HG03159 (cell line): ENCODE measurements around the gene IFITM5.
"Not testable (repeated sequence)": the region's sequence is repeated elsewhere in the genome, so short reads cannot be mapped to it uniquely, and the experiment has no call there.

ENCODE experiments used
- ATAC-seq: cut with Tn5 transposase; IDR thresholded peaks from one replicate; pipeline ENCODE4 v1.9.1; 2021; ENCODE audit warnings: mild to moderate bottlenecking, moderate library complexity; ENCODE audit not compliant: unreplicated experiment

The IFITM5 gene

DNA sequence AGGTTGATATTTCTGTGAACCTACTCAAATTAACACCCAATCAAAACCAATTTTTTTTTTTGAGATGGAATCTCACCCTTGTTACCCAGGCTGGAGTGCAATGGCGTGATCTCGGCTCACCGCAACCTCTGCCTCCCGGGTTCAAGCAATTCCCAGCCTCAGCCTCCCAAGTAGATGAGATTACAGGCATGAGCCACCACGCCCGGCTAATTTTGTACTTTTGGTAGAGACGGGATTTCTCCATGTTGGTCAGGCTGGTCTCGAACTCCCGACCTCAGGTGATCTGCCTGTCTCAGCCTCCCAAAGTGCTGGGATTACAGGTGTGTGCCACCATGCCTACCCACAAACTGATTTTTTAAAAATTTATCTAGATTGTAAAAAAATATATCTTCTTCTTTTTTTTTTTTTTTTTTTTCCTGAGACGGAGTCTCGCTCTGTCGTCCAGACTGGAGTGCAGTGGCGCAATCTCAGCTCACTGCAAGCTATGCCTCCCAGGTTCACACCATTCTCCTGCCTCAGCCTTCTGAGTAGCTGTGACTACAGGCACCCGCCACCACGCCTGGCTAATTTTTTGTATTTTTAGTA lies 29.3 kb upstream of the IFITM5 start:
- ATAC-seq: not testable (repeated sequence)

GRCh38 chr11:328012-328411 lies 28.7 kb upstream of the IFITM5 start:
- no peak for ATAC-seq

DNA sequence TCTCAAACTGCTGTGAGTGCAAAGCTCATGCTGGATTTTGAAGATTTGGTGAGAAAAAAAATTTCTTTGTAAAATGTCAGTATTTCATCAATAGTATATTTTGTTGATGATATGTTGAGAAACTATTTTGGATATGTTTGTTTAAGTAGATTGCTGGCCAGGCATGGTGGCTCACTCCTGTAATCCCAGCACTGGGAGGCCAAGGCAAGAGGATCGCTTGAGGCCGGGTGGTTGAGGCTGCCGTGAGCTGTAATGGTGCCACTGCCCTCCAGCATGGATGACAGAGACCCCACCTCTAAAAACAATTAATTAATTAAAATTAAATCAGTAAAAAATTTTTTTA lies 28.2 kb upstream of the IFITM5 start:
- ATAC-seq: no peak

GRCh38 chr11:326842-327580 lies 27.7 kb upstream of the IFITM5 start:
- ATAC-seq: peak; percentile 75

- ATAC-seq: no peak
These were observed 27.2 kb upstream of the IFITM5 start for GRCh38 chr11:326592-326841.

DNA sequence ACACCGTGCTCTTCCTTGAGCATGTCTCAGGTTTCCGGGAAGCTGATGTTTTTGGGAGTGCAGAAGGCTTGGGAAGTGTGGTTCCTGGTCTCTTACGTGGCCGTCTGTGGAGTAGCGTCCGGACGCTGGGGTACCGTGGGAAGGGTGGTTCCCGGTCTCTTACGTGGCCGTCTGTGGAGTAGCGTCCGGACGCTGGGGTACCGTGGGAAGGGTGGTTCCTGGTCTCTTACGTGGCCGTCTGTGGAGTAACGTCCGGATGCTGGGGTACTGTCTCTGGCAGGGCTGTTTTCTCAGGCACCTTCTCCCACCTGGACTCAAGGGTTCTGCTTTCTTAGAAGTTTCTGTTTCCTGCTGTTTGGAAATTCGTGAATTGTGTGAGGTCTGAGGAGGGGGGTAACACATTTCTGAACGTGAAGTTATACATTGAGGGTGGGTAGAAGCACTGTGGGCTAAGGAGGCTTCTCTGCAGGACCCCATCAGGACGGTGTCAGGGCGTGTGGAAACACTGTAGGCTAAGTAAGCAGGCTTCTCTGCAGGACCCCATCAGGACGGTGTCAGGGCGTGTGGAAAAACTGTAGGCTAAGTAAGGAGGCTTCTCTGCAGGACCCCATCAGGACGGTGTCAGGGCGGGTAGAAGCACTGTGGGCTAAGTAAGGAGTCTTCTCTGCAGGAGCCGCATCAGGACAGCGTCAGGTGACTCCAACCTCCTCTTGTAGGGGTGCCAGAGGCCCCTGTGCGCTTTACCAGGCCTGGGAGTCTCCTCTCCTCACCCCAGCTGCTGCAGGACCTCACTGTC lies 26.7 kb upstream of the IFITM5 start:
- ATAC-seq: no peak

DNA sequence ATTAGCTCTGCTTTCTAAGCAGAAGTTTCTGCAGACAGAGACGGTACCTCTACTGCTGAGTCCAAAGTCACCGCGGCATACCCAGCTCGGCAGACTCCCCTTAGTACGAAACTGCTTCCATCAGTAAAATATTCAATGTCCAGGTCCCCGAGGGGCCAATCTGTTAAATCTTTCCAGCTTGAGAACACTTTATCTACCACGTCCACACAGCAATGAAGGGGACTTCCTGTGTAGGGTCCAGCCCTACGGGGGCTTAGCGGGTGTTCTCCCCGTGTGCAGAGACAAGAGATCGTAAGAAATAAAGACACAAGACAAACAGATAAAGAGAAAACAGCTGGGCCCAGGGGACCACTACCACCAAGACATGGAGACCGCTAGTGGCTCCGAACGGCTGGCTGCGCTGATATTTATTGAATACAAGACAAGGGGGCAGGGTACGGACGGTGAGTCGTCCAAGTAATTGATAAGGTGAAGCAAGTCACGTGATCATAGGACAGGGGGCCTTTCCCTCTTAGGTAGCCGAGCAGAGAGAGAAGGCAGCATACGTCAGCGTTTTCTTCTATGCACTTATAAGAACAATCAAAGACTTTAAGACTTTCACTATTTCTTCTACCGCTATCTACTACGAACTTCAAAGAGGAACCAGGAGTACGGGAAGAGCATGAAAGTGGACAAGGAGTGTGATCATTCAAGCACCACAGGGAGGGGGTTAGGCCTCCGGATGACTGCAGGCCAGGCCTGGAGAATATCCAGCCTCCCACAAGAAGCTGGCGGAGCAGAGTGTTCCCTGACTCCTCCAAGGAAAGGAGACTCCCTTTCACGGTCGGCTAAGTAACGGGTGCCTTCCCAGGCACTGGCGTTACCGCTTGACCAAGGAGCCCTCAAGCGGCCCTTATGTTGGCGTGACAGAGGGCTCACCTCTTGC lies 25.5 kb upstream of the IFITM5 start:
- not testable (repeated sequence) for ATAC-seq

GRCh38 chr11:324156-324555 lies 24.8 kb upstream of the IFITM5 start:
- no peak for ATAC-seq

GRCh38 chr11:319888-320273 lies 20.6 kb upstream of the IFITM5 start:
- not testable (repeated sequence) for ATAC-seq

GRCh38 chr11:319121-319887 lies 20.0 kb upstream of the IFITM5 start:
- ATAC-seq: peak; percentile 16

DNA sequence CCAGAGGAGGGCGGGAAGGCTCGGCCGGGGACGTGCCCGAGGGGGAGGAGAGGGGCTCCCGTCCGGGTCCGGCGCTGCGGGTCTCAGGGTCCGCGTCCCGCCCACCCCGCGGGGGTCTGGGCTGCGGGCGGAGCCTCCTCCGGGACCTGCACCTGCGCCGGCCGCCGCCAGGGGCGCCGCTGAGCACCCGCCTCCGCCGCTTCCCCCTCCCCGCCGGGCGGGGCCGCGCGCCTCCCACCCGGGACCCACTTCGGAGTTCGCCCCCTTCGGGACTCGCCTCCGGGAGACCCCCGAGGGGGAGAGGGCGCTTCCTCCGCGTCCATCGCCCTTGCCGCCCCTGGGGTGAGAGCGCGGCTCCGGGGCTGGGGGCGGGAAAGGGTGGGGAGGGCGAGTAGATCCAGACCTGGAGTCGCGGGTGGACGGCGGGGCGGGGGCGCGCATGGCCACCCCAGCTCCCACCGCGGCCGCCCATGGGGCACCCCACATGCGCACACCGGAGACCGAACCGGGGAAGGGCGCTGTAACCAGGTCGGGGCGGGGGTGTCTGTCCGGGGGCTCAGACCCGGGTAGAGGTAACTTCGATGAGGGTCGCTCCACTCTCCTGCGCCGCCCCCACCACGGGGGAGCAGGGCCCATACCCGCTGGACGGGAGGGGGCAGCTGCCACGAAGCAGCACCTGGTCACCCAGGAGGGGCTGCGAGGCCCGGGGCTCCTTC lies 19.2 kb upstream of the IFITM5 start:
- peak; percentile 33 for ATAC-seq

DNA sequence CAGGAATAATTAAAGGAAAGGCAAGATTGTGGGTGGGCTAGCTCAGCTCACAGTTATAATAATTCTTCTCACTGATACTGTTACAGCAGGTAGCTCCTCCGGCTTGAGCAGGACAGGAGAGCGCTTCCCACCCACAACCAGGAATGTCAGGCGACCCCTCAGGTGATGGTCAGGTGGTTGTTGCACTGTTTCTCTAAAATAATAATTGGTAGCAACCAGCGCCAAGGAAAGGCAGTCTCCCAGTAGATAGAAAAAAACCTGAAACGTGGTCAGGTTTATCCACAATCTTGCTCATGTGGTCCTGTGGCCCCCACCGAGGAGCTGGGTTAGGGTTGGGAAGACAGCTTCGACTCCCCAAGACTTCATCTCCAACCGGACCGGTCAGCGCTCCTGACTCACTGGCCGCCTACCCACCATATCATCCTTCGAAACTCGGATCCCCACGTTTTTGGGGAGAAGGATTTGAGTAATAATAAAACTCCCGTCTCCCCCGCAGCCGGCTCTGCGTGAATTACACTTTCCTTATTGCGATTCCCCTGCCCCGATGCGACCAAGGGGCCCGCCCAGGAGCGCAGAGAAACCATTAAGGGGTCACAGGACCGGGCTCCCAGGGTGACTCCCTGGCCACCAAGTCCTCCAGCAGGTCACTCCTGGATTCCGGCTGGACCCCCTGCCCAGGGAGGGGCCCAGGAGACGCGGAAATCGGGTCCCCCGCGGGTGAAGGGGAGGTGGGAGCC lies 18.5 kb upstream of the IFITM5 start:
- peak; percentile 1 for ATAC-seq

- no peak for ATAC-seq
These were observed 17.6 kb upstream of the IFITM5 start for GRCh38 chr11:316891-317301.

- ATAC-seq: no peak
These were observed 16.8 kb upstream of the IFITM5 start for GRCh38 chr11:316031-316701.

- no peak for ATAC-seq
These were observed 16.2 kb upstream of the IFITM5 start for GRCh38 chr11:315516-315994.

DNA sequence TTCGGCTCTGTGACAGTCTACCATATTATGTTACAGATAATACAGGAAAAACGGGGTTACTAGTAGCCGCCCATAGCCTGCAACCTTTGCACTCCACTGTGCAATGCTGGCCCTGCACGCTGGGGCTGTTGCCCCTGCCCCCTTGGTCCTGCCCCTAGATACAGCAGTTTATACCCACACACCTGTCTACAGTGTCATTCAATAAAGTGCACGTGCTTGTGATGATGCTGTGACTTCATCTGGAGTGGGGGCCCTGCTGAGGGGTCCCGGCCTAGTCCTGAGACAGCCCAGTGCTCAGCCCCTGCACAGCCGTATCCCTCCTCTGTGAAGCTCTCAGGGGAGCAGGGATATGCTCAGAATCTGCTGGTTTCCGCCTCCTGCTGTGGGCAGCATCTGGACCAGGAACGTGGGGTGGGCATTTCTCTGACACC lies 15.7 kb upstream of the IFITM5 start:
- ATAC-seq: no peak

GRCh38 chr11:314554-314875 lies 15.2 kb upstream of the IFITM5 start:
- not testable (repeated sequence) for ATAC-seq

- no peak for ATAC-seq
These were observed 14.6 kb upstream of the IFITM5 start, which contains the start of gene IFITM1 for GRCh38 chr11:313787-314553. Gene IFITM1 (plus strand): TSS chr11:314040. CDS start chr11:314171, 131 bp downstream.
